ENCODE data around the gene DYRK2. TPM values are rescaled to one million over a fixed set of nuclear protein-coding genes. Genes with fewer than 3 reads are reported as not detected.

Gene DYRK2
- total and polyA plus RNA-seq, 4 donors: 1.2 to 8.8 (median 4.9) TPM

- H3K27ac ChIP-seq (ENCODE audit: low read depth in 1 of 2, low read length in 2 of 2): no peak overlapping the region
- WGBS: 96% methylated on average over 2 of the region's 2 CpGs
- no peaks in the 10 kb centered on the region for H3K9me3 ChIP-seq (ENCODE audit: control insufficient read depth in 4 of 4, low read length in 3 of 4)
- TF ChIP-seq HNF4G (IDR thresholded peaks at IDR 0.05) (no peak), RAD21 (IDR thresholded peaks at IDR 0.05) (no peak), ATF3 (IDR thresholded peaks at IDR 0.05) (no peak), GABPA (IDR thresholded peaks at IDR 0.05 in 1 of 2, conservative IDR thresholded peaks at IDR 0.05 in 1 of 2) (no peak), HNF4A (conservative IDR thresholded peaks at IDR 0.05) (no peak), SP1 (IDR thresholded peaks at IDR 0.05) (no peak), NR2F2 (IDR thresholded peaks at IDR 0.05) (no peak), TAF1 (conservative IDR thresholded peaks at IDR 0.05) (no peak), EGR1 (IDR thresholded peaks at IDR 0.05; ENCODE audit: low read depth in 2 of 2) (no peak), RXRA (IDR thresholded peaks at IDR 0.05) (no peak)
- TF ChIP-seq, protein P1, sequence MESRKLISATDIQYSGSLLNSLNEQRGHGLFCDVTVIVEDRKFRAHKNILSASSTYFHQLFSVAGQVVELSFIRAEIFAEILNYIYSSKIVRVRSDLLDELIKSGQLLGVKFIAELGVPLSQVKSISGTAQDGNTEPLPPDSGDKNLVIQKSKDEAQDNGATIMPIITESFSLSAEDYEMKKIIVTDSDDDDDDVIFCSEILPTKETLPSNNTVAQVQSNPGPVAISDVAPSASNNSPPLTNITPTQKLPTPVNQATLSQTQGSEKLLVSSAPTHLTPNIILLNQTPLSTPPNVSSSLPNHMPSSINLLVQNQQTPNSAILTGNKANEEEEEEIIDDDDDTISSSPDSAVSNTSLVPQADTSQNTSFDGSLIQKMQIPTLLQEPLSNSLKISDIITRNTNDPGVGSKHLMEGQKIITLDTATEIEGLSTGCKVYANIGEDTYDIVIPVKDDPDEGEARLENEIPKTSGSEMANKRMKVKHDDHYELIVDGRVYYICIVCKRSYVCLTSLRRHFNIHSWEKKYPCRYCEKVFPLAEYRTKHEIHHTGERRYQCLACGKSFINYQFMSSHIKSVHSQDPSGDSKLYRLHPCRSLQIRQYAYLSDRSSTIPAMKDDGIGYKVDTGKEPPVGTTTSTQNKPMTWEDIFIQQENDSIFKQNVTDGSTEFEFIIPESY (IDR thresholded peaks at IDR 0.05): no peak
- TF ChIP-seq, protein P2, sequence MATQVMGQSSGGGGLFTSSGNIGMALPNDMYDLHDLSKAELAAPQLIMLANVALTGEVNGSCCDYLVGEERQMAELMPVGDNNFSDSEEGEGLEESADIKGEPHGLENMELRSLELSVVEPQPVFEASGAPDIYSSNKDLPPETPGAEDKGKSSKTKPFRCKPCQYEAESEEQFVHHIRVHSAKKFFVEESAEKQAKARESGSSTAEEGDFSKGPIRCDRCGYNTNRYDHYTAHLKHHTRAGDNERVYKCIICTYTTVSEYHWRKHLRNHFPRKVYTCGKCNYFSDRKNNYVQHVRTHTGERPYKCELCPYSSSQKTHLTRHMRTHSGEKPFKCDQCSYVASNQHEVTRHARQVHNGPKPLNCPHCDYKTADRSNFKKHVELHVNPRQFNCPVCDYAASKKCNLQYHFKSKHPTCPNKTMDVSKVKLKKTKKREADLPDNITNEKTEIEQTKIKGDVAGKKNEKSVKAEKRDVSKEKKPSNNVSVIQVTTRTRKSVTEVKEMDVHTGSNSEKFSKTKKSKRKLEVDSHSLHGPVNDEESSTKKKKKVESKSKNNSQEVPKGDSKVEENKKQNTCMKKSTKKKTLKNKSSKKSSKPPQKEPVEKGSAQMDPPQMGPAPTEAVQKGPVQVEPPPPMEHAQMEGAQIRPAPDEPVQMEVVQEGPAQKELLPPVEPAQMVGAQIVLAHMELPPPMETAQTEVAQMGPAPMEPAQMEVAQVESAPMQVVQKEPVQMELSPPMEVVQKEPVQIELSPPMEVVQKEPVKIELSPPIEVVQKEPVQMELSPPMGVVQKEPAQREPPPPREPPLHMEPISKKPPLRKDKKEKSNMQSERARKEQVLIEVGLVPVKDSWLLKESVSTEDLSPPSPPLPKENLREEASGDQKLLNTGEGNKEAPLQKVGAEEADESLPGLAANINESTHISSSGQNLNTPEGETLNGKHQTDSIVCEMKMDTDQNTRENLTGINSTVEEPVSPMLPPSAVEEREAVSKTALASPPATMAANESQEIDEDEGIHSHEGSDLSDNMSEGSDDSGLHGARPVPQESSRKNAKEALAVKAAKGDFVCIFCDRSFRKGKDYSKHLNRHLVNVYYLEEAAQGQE (IDR thresholded peaks at IDR 0.05): no peak
- TF ChIP-seq, protein P3, sequence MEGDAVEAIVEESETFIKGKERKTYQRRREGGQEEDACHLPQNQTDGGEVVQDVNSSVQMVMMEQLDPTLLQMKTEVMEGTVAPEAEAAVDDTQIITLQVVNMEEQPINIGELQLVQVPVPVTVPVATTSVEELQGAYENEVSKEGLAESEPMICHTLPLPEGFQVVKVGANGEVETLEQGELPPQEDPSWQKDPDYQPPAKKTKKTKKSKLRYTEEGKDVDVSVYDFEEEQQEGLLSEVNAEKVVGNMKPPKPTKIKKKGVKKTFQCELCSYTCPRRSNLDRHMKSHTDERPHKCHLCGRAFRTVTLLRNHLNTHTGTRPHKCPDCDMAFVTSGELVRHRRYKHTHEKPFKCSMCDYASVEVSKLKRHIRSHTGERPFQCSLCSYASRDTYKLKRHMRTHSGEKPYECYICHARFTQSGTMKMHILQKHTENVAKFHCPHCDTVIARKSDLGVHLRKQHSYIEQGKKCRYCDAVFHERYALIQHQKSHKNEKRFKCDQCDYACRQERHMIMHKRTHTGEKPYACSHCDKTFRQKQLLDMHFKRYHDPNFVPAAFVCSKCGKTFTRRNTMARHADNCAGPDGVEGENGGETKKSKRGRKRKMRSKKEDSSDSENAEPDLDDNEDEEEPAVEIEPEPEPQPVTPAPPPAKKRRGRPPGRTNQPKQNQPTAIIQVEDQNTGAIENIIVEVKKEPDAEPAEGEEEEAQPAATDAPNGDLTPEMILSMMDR (IDR thresholded peaks at IDR 0.05; ENCODE audit: low read depth, low read length, missing input control): no peak
- H3K4me3 ChIP-seq (ENCODE audit: low read depth in 1 of 3, low read length in 3 of 3): no peak overlapping the region
- H3K36me3 ChIP-seq (ENCODE audit: control insufficient read depth in 4 of 4, insufficient read depth in 3 of 4, low read depth in 1 of 4, low read length in 3 of 4): no peaks in the 10 kb centered on the region
- no peaks in the 10 kb centered on the region for H3K27me3 ChIP-seq (ENCODE audit: control insufficient read depth in 4 of 4, insufficient read depth in 4 of 4, low read length in 3 of 4)
- no peaks in the 10 kb centered on the region for H3K4me1 ChIP-seq (ENCODE audit: control insufficient read depth in 4 of 4, insufficient read depth in 4 of 4, low read length in 3 of 4)
- DNase-seq (ENCODE audit: low spot score): no peak
- no peak overlapping the region for H3K9ac ChIP-seq (ENCODE audit: low read depth in 1 of 2, low read length in 2 of 2)
Measured at GRCh38 chr12:67701121-67701520, 52.6 kb downstream of the DYRK2 start.

DNA sequence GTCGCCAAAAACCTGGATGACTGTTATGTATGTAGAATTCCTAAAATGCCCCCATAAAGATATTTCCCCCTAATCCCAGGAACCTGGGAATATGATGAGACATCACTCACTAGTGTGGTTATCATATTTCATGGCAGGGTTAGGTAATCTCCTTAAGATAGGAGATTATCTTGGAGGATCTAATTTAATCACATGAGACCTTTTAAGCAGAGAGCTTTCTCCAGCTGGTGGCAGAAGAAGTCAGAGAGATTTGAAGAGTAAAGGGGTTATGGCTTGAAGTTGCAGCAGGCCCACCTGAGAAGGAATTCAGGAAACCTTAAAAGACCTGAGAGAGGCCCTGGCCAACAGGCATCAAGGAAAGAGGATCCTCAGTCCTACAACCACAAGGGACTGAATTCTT is 53.6 kb downstream of the DYRK2 start:
- Histone ChIP-seq H3K4me3 (ENCODE audit: low read depth in 1 of 3, low read length in 3 of 3) (no peak overlapping the region), H3K27ac (ENCODE audit: low read depth in 1 of 2, low read length in 2 of 2) (no peak overlapping the region), H3K9ac (ENCODE audit: low read depth in 1 of 2, low read length in 2 of 2) (no peak overlapping the region), H3K36me3 (ENCODE audit: control insufficient read depth in 4 of 4, insufficient read depth in 3 of 4, low read depth in 1 of 4, low read length in 3 of 4) (no peaks in the 10 kb centered on the region), H3K4me1 (ENCODE audit: control insufficient read depth in 4 of 4, insufficient read depth in 4 of 4, low read length in 3 of 4) (no peaks in the 10 kb centered on the region), H3K27me3 (ENCODE audit: control insufficient read depth in 4 of 4, insufficient read depth in 4 of 4, low read length in 3 of 4) (no peaks in the 10 kb centered on the region), H3K9me3 (ENCODE audit: control insufficient read depth in 4 of 4, low read length in 3 of 4) (no peaks in the 10 kb centered on the region)
- WGBS: 98% methylated on average over 1 of the region's 1 CpG
- no peak for DNase-seq (ENCODE audit: low spot score)
- no peak for TF ChIP-seq ATF3 (IDR thresholded peaks at IDR 0.05)
- no peak for TF ChIP-seq EGR1 (IDR thresholded peaks at IDR 0.05; ENCODE audit: low read depth in 2 of 2)
- no peak for TF ChIP-seq SP1 (IDR thresholded peaks at IDR 0.05)
- no peak for TF ChIP-seq HNF4A (conservative IDR thresholded peaks at IDR 0.05)
- TF ChIP-seq FOXA1 (IDR thresholded peaks at IDR 0.05): no peak
- TF ChIP-seq RXRA (IDR thresholded peaks at IDR 0.05): no peak
- TF ChIP-seq, protein P3 (IDR thresholded peaks at IDR 0.05; ENCODE audit: low read depth, low read length, missing input control): no peak
- no peak for TF ChIP-seq JUND (IDR thresholded peaks at IDR 0.05)
- TF ChIP-seq TAF1 (conservative IDR thresholded peaks at IDR 0.05): no peak
- TF ChIP-seq, protein P1 (IDR thresholded peaks at IDR 0.05): no peak

Data from liver (tissue), 9 donors.